Measurements from ENCODE around the gene CAMK2N2.

CAMK2N2 gene

GRCh38 chr3:184261270-184261853 is at the start of gene CAMK2N2:
CAMK2N2 (minus strand) TSS chr3:184261553; CDS start chr3:184261285, 268 bp downstream.
- DNase-seq (ENCODE audit: low read depth), result peak; percentile 36

- no peak for DNase-seq (ENCODE audit: low read depth)
Measured at GRCh38 chr3:184308744-184309143, 47.4 kb upstream of the CAMK2N2 start.

- no peak for DNase-seq (ENCODE audit: low read depth)
Measured at GRCh38 chr3:184307915-184308314, 46.6 kb upstream of the CAMK2N2 start.

GRCh38 chr3:184306341-184306972 is 45.1 kb upstream of the CAMK2N2 start:
- DNase-seq (ENCODE audit: low read depth), result no peak

- no peak for DNase-seq (ENCODE audit: low read depth)
Measured at GRCh38 chr3:184305577-184305976, 44.2 kb upstream of the CAMK2N2 start.

- no peak for DNase-seq (ENCODE audit: low read depth)
Measured at GRCh38 chr3:184300378-184300720, 39.0 kb upstream of the CAMK2N2 start.

GRCh38 chr3:184299488-184300377 is 38.4 kb upstream of the CAMK2N2 start:
- DNase-seq (ENCODE audit: low read depth), result no peak

- peak; percentile 98 for DNase-seq (ENCODE audit: low read depth)
Measured at GRCh38 chr3:184298759-184299487, 37.6 kb upstream of the CAMK2N2 start, which contains the start of gene PSMD2. PSMD2 (plus strand) TSS chr3:184299241; CDS start chr3:184299267, 26 bp downstream.

- no peak for DNase-seq (ENCODE audit: low read depth)
Measured at GRCh38 chr3:184296616-184297015, 35.3 kb upstream of the CAMK2N2 start.

- no peak for DNase-seq (ENCODE audit: low read depth)
Measured at GRCh38 chr3:184295771-184296170, 34.4 kb upstream of the CAMK2N2 start.

- no peak for DNase-seq (ENCODE audit: low read depth)
Measured at GRCh38 chr3:184291738-184292445, 30.5 kb upstream of the CAMK2N2 start.

GRCh38 chr3:184291044-184291737 is 29.8 kb upstream of the CAMK2N2 start:
- no peak for DNase-seq (ENCODE audit: low read depth)

GRCh38 chr3:184290331-184290730 is 29.0 kb upstream of the CAMK2N2 start:
- DNase-seq (ENCODE audit: low read depth), result no peak

GRCh38 chr3:184289426-184289938 is 28.1 kb upstream of the CAMK2N2 start:
- DNase-seq (ENCODE audit: low read depth), result peak; percentile 43

GRCh38 chr3:184284696-184285095 is 23.3 kb upstream of the CAMK2N2 start:
- DNase-seq (ENCODE audit: low read depth), result no peak

GRCh38 chr3:184283681-184284080 is 22.3 kb upstream of the CAMK2N2 start:
- DNase-seq (ENCODE audit: low read depth), result no peak

GRCh38 chr3:184282941-184283340 is 21.6 kb upstream of the CAMK2N2 start:
- no peak for DNase-seq (ENCODE audit: low read depth)

GRCh38 chr3:184277366-184277765 is 16.0 kb upstream of the CAMK2N2 start:
- DNase-seq (ENCODE audit: low read depth), result no peak

GRCh38 chr3:184275961-184276910 is 14.9 kb upstream of the CAMK2N2 start, which contains the start of gene ECE2:
ECE2 (plus strand) TSS chr3:184276022; CDS start chr3:184276154, 132 bp downstream.
- DNase-seq (ENCODE audit: low read depth), result no peak

GRCh38 chr3:184275381-184275701 is 14.0 kb upstream of the CAMK2N2 start:
- no peak for DNase-seq (ENCODE audit: low read depth)
